ENCODE results near the gene ZNF695. TPM values are rescaled to one million over a fixed set of nuclear protein-coding genes. Genes with fewer than 3 reads are reported as not detected.
"Not testable (repeated sequence)": the region's sequence is repeated elsewhere in the genome, so short reads cannot be mapped to it uniquely, and the experiment has no call there.

ZNF695 gene
- total RNA-seq, 1 experiment from 2014 or later: 29.4 TPM

GRCh38 chr1:247008406-247008799, 546 bp upstream of the ZNF695 start (continued):
- TF ChIP-seq STAT6 (CRISPR knock-in tag; conservative IDR thresholded peaks at IDR 0.05; ENCODE audit: low read depth) (no peak), ZNF317 (CRISPR knock-in tag; IDR thresholded peaks at IDR 0.05; ENCODE audit: borderline replicate concordance, low read depth) (no peak), NR1H2 (CRISPR knock-in tag; IDR thresholded peaks at IDR 0.05) (no peak), TEAD1 (CRISPR knock-in tag; IDR thresholded peaks at IDR 0.05) (no peak)

- H3K27me3 Mint-ChIP-seq (ENCODE audit: low read depth): not testable (repeated sequence)
- H3K36me3 Mint-ChIP-seq: peaks cover 33% of the 10 kb centered on the region
Observed at GRCh38 chr1:247004081-247004480, 3.8 kb downstream of the ZNF695 start.

GRCh38 chr1:246989901-246990300, 18.0 kb downstream of the ZNF695 start:
- peaks cover 100% of the 10 kb centered on the region for H3K36me3 Mint-ChIP-seq
- ATAC-seq (no peak), DNase-seq (ENCODE audit: low spot score) (no peak)
- H3K27me3 Mint-ChIP-seq (ENCODE audit: low read depth): peaks cover 15% of the 10 kb centered on the region
- ChIA-PET CTCF (no interaction called here), POLR2A (no interaction called here)
- H3K27ac Mint-ChIP-seq: no peak overlapping the region
- H3K9me3 Mint-ChIP-seq: peaks cover 90% of the 10 kb centered on the region
- no peaks in the 10 kb centered on the region for H3K4me1 Mint-ChIP-seq
- H3K4me3 Mint-ChIP-seq: no peak overlapping the region
- TF ChIP-seq ZMAT4 (CRISPR knock-in tag; IDR thresholded peaks at IDR 0.05): no peak
- no peak for TF ChIP-seq MAX (CRISPR knock-in tag; IDR thresholded peaks at IDR 0.05)
- no peak for TF ChIP-seq SP1 (CRISPR knock-in tag; conservative IDR thresholded peaks at IDR 0.05)
- TF ChIP-seq GTF2I (CRISPR knock-in tag; conservative IDR thresholded peaks at IDR 0.05): no peak
- no peak for TF ChIP-seq GRHL2 (CRISPR knock-in tag; IDR thresholded peaks at IDR 0.05; ENCODE audit: insufficient replicate concordance, severe bottlenecking)
- no peak for TF ChIP-seq E2F4 (CRISPR knock-in tag; IDR thresholded peaks at IDR 0.05; ENCODE audit: borderline replicate concordance, low read depth)

More at GRCh38 chr1:247004081-247004480, 3.8 kb downstream of the ZNF695 start:
- Mint-ChIP-seq H3K4me1 (peaks cover 31% of the 10 kb centered on the region), H3K9me3 (peaks cover 14% of the 10 kb centered on the region)
- CTCF ChIA-PET; H3K4me3 Mint-ChIP-seq; DNase-seq (ENCODE audit: low spot score); H3K27ac Mint-ChIP-seq; ATAC-seq; POLR2A ChIA-PET: not testable (repeated sequence)

- ChIA-PET CTCF (no interaction called here), POLR2A (no interaction called here)
- ATAC-seq (no peak), DNase-seq (ENCODE audit: low spot score) (no peak)
- Mint-ChIP-seq H3K9me3 (peaks cover 93% of the 10 kb centered on the region), H3K27ac (no peak overlapping the region), H3K36me3 (peaks cover 100% of the 10 kb centered on the region), H3K4me1 (no peaks in the 10 kb centered on the region), H3K4me3 (no peak overlapping the region), H3K27me3 (ENCODE audit: low read depth) (peaks cover 15% of the 10 kb centered on the region)
- TF ChIP-seq TP53 (CRISPR knock-in tag; IDR thresholded peaks at IDR 0.05): no peak
- TF ChIP-seq ZNF317 (CRISPR knock-in tag; IDR thresholded peaks at IDR 0.05; ENCODE audit: borderline replicate concordance, low read depth): peak; percentile 77; the same call in 1 of the 2 replicates
Observed at GRCh38 chr1:246988316-246988715, 19.5 kb downstream of the ZNF695 start.

GRCh38 chr1:246987083-246987690, 20.7 kb downstream of the ZNF695 start:
- ChIA-PET POLR2A (no interaction called here), CTCF (no interaction called here)
- Mint-ChIP-seq H3K4me3 (no peak overlapping the region), H3K9me3 (peaks cover 94% of the 10 kb centered on the region), H3K36me3 (peaks cover 100% of the 10 kb centered on the region), H3K27ac (no peak overlapping the region), H3K27me3 (ENCODE audit: low read depth) (peaks cover 15% of the 10 kb centered on the region), H3K4me1 (no peaks in the 10 kb centered on the region)
- ATAC-seq (no peak), DNase-seq (ENCODE audit: low spot score) (no peak)
- TF ChIP-seq GABPB1 (CRISPR knock-in tag; IDR thresholded peaks at IDR 0.05) (no peak), E2F1 (CRISPR knock-in tag; IDR thresholded peaks at IDR 0.05) (no peak), TEAD4 (CRISPR knock-in tag; IDR thresholded peaks at IDR 0.05) (no peak)
